Endothelial cell (in vitro differentiated cells): ENCODE measurements around the gene LHX4. TPM values are rescaled to one million over a fixed set of nuclear protein-coding genes. Genes with fewer than 3 reads are reported as not detected.

ENCODE experiments used
- DNase-seq: peaks from one replicate; pipeline ENCODE4 v3.0.0; 2021; ENCODE audit warnings: low spot score
- H3K27ac Mint-ChIP-seq: one replicate; pipeline ENCODE4 v1.8.0; 2021; ENCODE audit warnings: mixed read lengths, inconsistent platforms; ENCODE audit not compliant: unreplicated experiment
- H3K27me3 Mint-ChIP-seq: one replicate; pipeline ENCODE4 v1.8.0; 2021; ENCODE audit warnings: mild to moderate bottlenecking, moderate library complexity, mixed read lengths, inconsistent platforms; ENCODE audit not compliant: unreplicated experiment
- H3K36me3 Mint-ChIP-seq: one replicate; pipeline ENCODE4 v1.8.0; 2021; ENCODE audit warnings: mild to moderate bottlenecking, low read depth, mixed read lengths, inconsistent platforms; ENCODE audit not compliant: unreplicated experiment
- H3K4me1 Mint-ChIP-seq: one replicate; pipeline ENCODE4 v1.8.0; 2021; ENCODE audit warnings: mild to moderate bottlenecking, mixed read lengths, inconsistent platforms; ENCODE audit not compliant: unreplicated experiment
- H3K4me3 Mint-ChIP-seq: one replicate; pipeline ENCODE4 v1.8.0; 2021; ENCODE audit warnings: mild to moderate bottlenecking, mixed read lengths, inconsistent platforms; ENCODE audit not compliant: unreplicated experiment
- H3K9me3 Mint-ChIP-seq: one replicate; pipeline ENCODE4 v1.8.0; 2021; ENCODE audit warnings: mixed read lengths, inconsistent platforms; ENCODE audit not compliant: unreplicated experiment
- CTCF ChIP-seq: fragments of 200-600 bp; sonication (generic); IDR thresholded peaks from one replicate; pipeline ENCODE4 v1.5.0; 2021; ENCODE audit warnings: antibody characterized with exemption; ENCODE audit not compliant: unreplicated experiment
- total RNA-seq: library from RNA; stranded (reverse); fragmentation: NEBNext Ultra II Directional; extraction: Animal tissue kit (Norgen Biotek cat#: 25700); gene quantifications from one replicate; pipeline ENCODE4 v1.2.1, GENCODE V29; 2021; ENCODE audit not compliant: unreplicated experiment

Gene LHX4
- total RNA-seq, 1 donor from 2014 or later, result 1.5 TPM

- Mint-ChIP-seq H3K27ac (no peak overlapping the region), H3K27me3 (peaks cover 9% of the 10 kb centered on the region), H3K4me1 (peaks cover 6% of the 10 kb centered on the region), H3K36me3 (peaks cover 5% of the 10 kb centered on the region), H3K4me3 (no peak overlapping the region), H3K9me3 (no peaks in the 10 kb centered on the region)
- no peak for DNase-seq
- no peak for TF ChIP-seq CTCF
Observed at GRCh38 chr1:180268556-180269075, 38.6 kb downstream of the LHX4 start.

GRCh38 chr1:180269645-180270529 lies 39.8 kb downstream of the LHX4 start:
- H3K4me1 Mint-ChIP-seq, result peaks cover 6% of the 10 kb centered on the region
- no peak for TF ChIP-seq CTCF
- H3K27ac Mint-ChIP-seq, result no peak overlapping the region
- no peak overlapping the region for H3K4me3 Mint-ChIP-seq
- peaks cover 9% of the 10 kb centered on the region for H3K27me3 Mint-ChIP-seq
- DNase-seq, result no peak
- no peaks in the 10 kb centered on the region for H3K9me3 Mint-ChIP-seq
- H3K36me3 Mint-ChIP-seq, result peaks cover 6% of the 10 kb centered on the region

GRCh38 chr1:180270530-180271271 lies 40.6 kb downstream of the LHX4 start:
- peaks cover 6% of the 10 kb centered on the region for H3K4me1 Mint-ChIP-seq
- peaks cover 9% of the 10 kb centered on the region for H3K27me3 Mint-ChIP-seq
- no peak overlapping the region for H3K27ac Mint-ChIP-seq
- H3K9me3 Mint-ChIP-seq, result no peaks in the 10 kb centered on the region
- no peak overlapping the region for H3K4me3 Mint-ChIP-seq
- TF ChIP-seq CTCF, result peak; percentile 14
- peaks cover 10% of the 10 kb centered on the region for H3K36me3 Mint-ChIP-seq
- no peak for DNase-seq

GRCh38 chr1:180271272-180272255 lies 41.5 kb downstream of the LHX4 start:
- Mint-ChIP-seq H3K9me3 (no peaks in the 10 kb centered on the region), H3K27ac (no peak overlapping the region), H3K36me3 (peaks cover 10% of the 10 kb centered on the region), H3K4me1 (peaks cover 6% of the 10 kb centered on the region), H3K27me3 (peaks cover 9% of the 10 kb centered on the region), H3K4me3 (no peak overlapping the region)
- DNase-seq, result no peak
- no peak for TF ChIP-seq CTCF
